HepG2 (cell line): ENCODE results near the gene PPP1CC. TPM values are rescaled to one million over a fixed set of nuclear protein-coding genes. Genes with fewer than 3 reads are reported as not detected.

ENCODE experiments used
- ARNTL ChIP-seq: sonication (generic); formaldehyde crosslinking; IDR thresholded peaks from 2 replicates; pipeline ENCODE4 v1.4.0; 2020; ENCODE audit warnings: mild to moderate bottlenecking, missing genetic modification reagents
- CTCF ChIP-seq: sonication (generic); formaldehyde crosslinking; IDR thresholded peaks from 2 replicates; pipeline ENCODE4 v1.5.0; 2020; ENCODE audit warnings: mild to moderate bottlenecking, missing genetic modification reagents, moderate library complexity
- GLMP ChIP-seq: sonication (generic); formaldehyde crosslinking; IDR thresholded peaks from 2 replicates; pipeline ENCODE4 v1.9.0; 2021; ENCODE audit warnings: missing genetic modification reagents, mild to moderate bottlenecking, borderline replicate concordance
- HNF4A ChIP-seq: sonication (generic); formaldehyde crosslinking; IDR thresholded peaks from 2 replicates; pipeline ENCODE4 v1.4.0; 2020; ENCODE audit warnings: missing genetic modification reagents
- HNRNPH1 ChIP-seq: fragments of 200-400 bp; formaldehyde crosslinking; optimal IDR thresholded peaks from 2 replicates; pipeline ENCODE3; 2017; ENCODE audit warnings: mild to moderate bottlenecking, low read depth, low read length
- NONO ChIP-seq, 2 experiments: fragments of 450-650 bp in 1 of 2; sonication (generic) in 1 of 2; formaldehyde crosslinking in 1 of 2; IDR thresholded peaks in 1 of 2; conservative IDR thresholded peaks in 1 of 2; 2 replicates each; pipeline versions ENCODE4 v1.6.1 to v1.8.0; 2017 to 2022; ENCODE audit warnings: mild to moderate bottlenecking in 1 of 2, missing genetic modification reagents in 1 of 2, moderate library complexity in 1 of 2
- SAFB2 ChIP-seq: sonication (generic); formaldehyde crosslinking; IDR thresholded peaks from 2 replicates; pipeline ENCODE4 v1.5.1; 2020; ENCODE audit warnings: missing genetic modification reagents, low read depth, mild to moderate bottlenecking, borderline replicate concordance
- SMC3 ChIP-seq: IDR thresholded peaks from 2 replicates; pipeline ENCODE4 v1.6.1; 2011; ENCODE audit warnings: low read length, improper control_type of control experiment
- SP2 ChIP-seq: sonication (generic); formaldehyde crosslinking; IDR thresholded peaks from 2 replicates; pipeline ENCODE4 v1.5.1; 2020; ENCODE audit warnings: mild to moderate bottlenecking, missing genetic modification reagents
- STAG1 ChIP-seq: sonication (generic); formaldehyde crosslinking; IDR thresholded peaks from 2 replicates; pipeline ENCODE4 v1.4.0; 2020; ENCODE audit warnings: missing genetic modification reagents
- XRCC5 ChIP-seq: fragments of 200-400 bp; formaldehyde crosslinking; optimal IDR thresholded peaks from 2 replicates; pipeline ENCODE3; 2017; ENCODE audit warnings: mild to moderate bottlenecking, low read length
- ZBTB1 ChIP-seq: sonication (generic); formaldehyde crosslinking; IDR thresholded peaks from 2 replicates; pipeline ENCODE4 v1.4.0; 2020; ENCODE audit warnings: missing genetic modification reagents, borderline replicate concordance
- ZBTB8A ChIP-seq: sonication (generic); formaldehyde crosslinking; IDR thresholded peaks from 2 replicates; pipeline ENCODE4 v1.4.0; 2020; ENCODE audit warnings: mild to moderate bottlenecking, low read depth, missing genetic modification reagents, borderline replicate concordance
- ZNF276 ChIP-seq: sonication (generic); formaldehyde crosslinking; IDR thresholded peaks from 2 replicates; pipeline ENCODE4 v1.4.0; 2020; ENCODE audit warnings: mild to moderate bottlenecking, low read depth, missing genetic modification reagents
- ZNF414 ChIP-seq: sonication (generic); formaldehyde crosslinking; IDR thresholded peaks from 2 replicates; pipeline ENCODE4 v1.5.0; 2020; ENCODE audit warnings: missing genetic modification reagents
- ZNF441 ChIP-seq: sonication (generic); formaldehyde crosslinking; IDR thresholded peaks from 2 replicates; pipeline ENCODE4 v1.7.0; 2021; ENCODE audit warnings: missing genetic modification reagents, borderline replicate concordance
- ZNF558 ChIP-seq: sonication (generic); formaldehyde crosslinking; IDR thresholded peaks from 2 replicates; pipeline ENCODE4 v1.9.0; 2022; ENCODE audit warnings: mild to moderate bottlenecking, missing genetic modification reagents, borderline replicate concordance
- ZNF574 ChIP-seq: sonication (generic); formaldehyde crosslinking; IDR thresholded peaks from 2 replicates; pipeline ENCODE4 v1.4.0; 2020; ENCODE audit warnings: missing genetic modification reagents
- ZNF605 ChIP-seq: sonication (generic); formaldehyde crosslinking; IDR thresholded peaks from 2 replicates; pipeline ENCODE4 v1.8.0; 2022; ENCODE audit warnings: mild to moderate bottlenecking, missing genetic modification reagents
- polyA plus RNA-seq, 8 experiments: library from polyadenylated mRNA; depleted of rRNA in 3 of 8; stranded (reverse) in 7 of 8; unstranded in 1 of 8; fragments of >200 nt; fragmentation: Illumina TruSeq in 4 of 8; extraction: Trizol in 4 of 8; gene quantifications; 2 replicates each; pipeline versions ENCODE4 v1.2.1 to v1.2.3, GENCODE V29; 2011 to 2016; ENCODE audit warnings: low read depth in 4 of 8, missing spikeins in 1 of 8, mixed read lengths in 1 of 8; ENCODE audit not compliant: insufficient read depth in 1 of 8
- total RNA-seq, 5 experiments: library from RNA; depleted of rRNA; stranded (reverse); fragments of >200 nt; fragmentation: Illumina TruSeq; extraction: Trizol; gene quantifications; 2 replicates each; pipeline ENCODE4 v1.2.3, GENCODE V29; 2016; ENCODE audit warnings: low read depth in 1 of 5

The PPP1CC gene
- total and polyA plus RNA-seq, 2 of the 13 experiments (the other 11 are each of a cell fraction or from before 2014, with no cell fraction given) = 178 to 187 TPM

- no peak for TF ChIP-seq ZNF276
- TF ChIP-seq ZBTB1 (CRISPR knock-in tag) = no peak
- no peak for TF ChIP-seq ZNF605
- peak; percentile 29 for TF ChIP-seq XRCC5
- no peak for TF ChIP-seq HNF4A (CRISPR knock-in tag)
- no peak for TF ChIP-seq ZNF414
- TF ChIP-seq ZNF574 (CRISPR knock-in tag) = 0 out of 2 replicates have a peak, but pooled peaks have one; percentile 22
- TF ChIP-seq NONO (IDR thresholded peaks at IDR 0.05) = no peak
- TF ChIP-seq NONO (CRISPR knock-in tag; conservative IDR thresholded peaks at IDR 0.05) = no peak
- no peak for TF ChIP-seq ZBTB8A (CRISPR knock-in tag)
- TF ChIP-seq SAFB2 (CRISPR knock-in tag) = no peak
- peak; percentile 67 for TF ChIP-seq CTCF
- TF ChIP-seq SMC3 = peak; percentile 34; the same call in 1 of the 2 replicates
- no peak for TF ChIP-seq ZNF558 (CRISPR knock-in tag)
- TF ChIP-seq GLMP = no peak
- TF ChIP-seq SP2 (CRISPR knock-in tag) = no peak
- 0 out of 2 replicates have a peak, but pooled peaks have one; percentile 21 for TF ChIP-seq ZNF441 (CRISPR knock-in tag)
- no peak for TF ChIP-seq ARNTL (CRISPR knock-in tag)
- peak; percentile 58 for TF ChIP-seq STAG1
- no peak for TF ChIP-seq HNRNPH1
Observed at GRCh38 chr12:110699591-110700445, 42.9 kb downstream of the PPP1CC start (continued).
